Esophagus mucosa (tissue), 1 donor: ENCODE measurements around the gene PGAP6. TPM values are rescaled to one million over a fixed set of nuclear protein-coding genes. Genes with fewer than 3 reads are reported as not detected.
"Not testable (repeated sequence)": the region's sequence is repeated elsewhere in the genome, so short reads cannot be mapped to it uniquely, and the experiment has no call there.

Source experiments
- ATAC-seq: fragments of 200-7000 bp; cut with Tn5 transposase; one replicate; pipeline ENCODE4 v1.9.1; 2020
- total RNA-seq: library from RNA; stranded (reverse); gene quantifications from one replicate; pipeline ENCODE4 v1.2.4, GENCODE V29; 2023
- donor health status: DM: yes; HTN: yes; CAD: no.

The PGAP6 gene, protein sequence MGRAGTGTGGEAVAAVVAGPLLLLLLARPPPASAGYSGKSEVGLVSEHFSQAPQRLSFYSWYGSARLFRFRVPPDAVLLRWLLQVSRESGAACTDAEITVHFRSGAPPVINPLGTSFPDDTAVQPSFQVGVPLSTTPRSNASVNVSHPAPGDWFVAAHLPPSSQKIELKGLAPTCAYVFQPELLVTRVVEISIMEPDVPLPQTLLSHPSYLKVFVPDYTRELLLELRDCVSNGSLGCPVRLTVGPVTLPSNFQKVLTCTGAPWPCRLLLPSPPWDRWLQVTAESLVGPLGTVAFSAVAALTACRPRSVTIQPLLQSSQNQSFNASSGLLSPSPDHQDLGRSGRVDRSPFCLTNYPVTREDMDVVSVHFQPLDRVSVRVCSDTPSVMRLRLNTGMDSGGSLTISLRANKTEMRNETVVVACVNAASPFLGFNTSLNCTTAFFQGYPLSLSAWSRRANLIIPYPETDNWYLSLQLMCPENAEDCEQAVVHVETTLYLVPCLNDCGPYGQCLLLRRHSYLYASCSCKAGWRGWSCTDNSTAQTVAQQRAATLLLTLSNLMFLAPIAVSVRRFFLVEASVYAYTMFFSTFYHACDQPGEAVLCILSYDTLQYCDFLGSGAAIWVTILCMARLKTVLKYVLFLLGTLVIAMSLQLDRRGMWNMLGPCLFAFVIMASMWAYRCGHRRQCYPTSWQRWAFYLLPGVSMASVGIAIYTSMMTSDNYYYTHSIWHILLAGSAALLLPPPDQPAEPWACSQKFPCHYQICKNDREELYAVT
- total RNA-seq = 14.5 TPM

DNA sequence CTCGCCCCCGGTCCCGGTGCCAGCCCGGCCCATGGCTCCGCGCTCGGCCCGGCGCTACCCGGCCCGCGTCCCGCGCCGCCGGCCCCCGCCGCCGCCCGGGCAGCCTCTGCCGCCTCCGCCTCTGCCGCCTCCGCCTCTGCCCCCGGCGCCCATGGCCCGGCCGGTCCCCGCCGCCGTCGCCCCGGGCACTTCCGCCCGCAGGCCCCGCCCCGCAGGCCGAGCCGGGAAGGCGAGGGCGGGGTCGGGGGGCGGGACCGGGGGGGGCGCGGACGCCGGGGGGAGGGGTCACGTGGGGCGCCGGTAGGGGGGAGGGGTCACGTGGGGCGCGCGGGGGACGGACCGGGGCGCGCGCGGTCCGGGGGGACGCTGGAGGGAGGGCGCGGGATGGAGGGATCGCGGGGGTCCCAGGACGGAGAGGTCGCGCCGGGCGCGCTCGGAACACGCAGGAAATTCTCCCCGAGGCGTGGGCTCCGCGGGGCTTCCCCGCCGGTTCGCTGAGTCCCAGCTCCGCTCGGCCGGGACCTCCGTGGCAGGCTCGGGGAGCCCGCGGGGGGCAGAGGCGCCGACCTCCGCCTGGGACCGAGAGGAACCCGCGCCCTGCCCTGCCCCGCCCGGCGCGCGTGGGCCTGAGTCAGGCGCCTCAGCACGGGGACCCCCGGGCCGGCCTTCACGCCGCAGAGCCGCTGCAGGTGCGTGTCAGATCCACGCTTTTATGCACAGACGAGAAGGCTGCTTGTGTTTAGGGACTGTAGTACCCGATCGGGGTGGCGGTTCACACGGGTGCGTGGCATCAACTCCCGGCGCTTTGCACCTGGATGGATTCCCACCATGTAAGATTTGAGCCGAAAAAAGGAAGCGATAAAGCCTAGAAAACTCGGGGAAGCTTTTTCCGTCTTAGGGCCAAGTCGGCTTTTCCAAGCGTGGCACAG lies at the start of gene PGAP6:
TSS of gene PGAP6 (minus strand) at position 190 of the 929 bp plus-strand sequence. CDS start at position 33, 157 bp downstream.
- ATAC-seq = peak; percentile 55

DNA sequence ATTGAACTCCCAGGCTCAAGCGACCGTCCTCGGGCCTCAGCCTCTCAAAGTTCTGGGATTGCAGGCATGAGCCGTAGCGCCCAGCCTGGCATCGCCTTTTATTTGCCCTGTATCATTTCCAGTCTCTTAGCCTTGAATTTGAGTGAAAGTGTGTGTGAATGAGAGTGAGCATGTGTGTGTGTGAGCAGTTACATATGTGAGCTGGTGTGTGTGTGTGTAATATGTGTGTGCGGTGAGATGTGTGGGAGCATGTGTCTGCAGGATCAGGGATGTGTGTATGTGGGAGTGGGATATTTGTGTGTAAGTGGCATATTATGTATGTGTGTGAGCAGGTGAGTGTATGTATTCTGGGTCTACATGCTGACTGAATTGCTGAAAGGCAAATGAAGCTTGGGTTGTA lies 49.1 kb upstream of the PGAP6 start:
- ATAC-seq = no peak

DNA sequence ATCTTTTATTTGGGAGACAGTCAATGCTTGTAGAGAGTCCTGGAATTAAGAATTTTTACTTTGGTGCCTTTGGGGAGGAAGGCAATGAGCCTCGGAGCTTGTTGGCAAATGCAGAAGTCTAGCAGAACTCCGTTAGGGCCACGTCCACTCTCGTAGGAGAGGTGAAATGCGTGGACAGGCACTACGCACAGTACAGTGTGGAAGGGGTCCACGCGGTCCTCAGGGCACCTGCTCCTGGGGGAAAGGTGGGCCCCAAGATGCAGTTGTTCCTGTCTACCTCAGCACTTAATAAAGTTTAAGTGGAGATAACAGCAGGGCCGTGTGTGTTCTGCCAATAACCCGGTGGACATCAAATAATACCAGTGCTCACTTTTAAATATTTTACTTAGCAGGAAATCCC lies 45.5 kb upstream of the PGAP6 start:
- no peak for ATAC-seq

DNA sequence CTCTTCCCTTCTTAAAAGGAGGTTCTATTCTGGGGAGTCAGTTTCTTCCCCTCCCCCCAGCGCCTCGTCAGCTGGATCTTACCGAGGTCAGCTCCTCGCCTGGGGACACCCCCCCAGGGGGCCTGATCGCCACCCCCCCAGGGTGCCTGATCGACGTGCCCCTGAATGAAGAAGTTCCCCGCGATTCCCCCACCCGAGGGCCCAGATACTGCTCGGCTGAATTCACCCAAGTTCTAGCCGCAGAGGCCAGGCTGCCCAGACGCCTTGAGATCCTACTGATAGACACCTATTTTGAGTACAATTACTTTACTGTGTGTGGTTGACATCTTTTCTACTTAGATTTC lies 45.1 kb upstream of the PGAP6 start:
- no peak for ATAC-seq

DNA sequence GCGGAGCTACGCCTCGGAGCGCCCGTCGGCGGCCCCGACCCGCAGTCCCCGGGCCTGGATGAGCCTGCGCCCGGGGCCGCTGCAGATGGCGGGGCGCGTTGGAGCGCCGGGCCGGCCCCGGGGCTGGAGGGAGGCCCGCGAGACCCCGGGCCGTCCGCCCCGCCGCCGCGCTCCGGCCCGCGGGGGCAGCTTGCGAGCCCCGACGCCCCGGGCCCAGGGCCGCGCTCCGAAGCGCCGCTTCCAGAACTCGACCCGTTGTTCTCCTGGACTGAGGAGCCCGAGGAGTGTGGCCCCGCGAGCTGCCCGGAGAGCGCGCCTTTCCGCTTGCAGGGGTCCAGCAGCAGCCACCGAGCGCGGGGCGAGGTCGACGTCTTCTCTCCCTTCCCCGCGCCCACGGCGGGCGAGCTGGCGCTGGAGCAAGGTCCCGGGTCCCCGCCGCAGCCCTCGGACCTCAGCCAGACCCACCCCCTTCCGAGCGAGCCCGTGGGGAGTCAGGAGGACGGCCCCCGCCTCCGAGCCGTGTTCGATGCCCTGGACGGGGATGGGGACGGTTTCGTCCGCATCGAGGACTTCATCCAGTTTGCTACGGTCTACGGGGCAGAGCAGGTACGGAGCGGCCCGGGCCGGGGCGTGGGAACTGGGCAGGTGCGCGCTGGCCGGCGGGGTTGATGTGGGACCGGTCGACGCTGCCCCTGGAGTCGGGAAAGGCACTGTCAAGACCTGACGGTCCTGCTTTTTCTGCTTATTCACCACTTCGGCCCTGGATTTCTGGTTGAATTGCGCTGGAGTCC lies 44.5 kb upstream of the PGAP6 start:
- ATAC-seq = no peak

DNA sequence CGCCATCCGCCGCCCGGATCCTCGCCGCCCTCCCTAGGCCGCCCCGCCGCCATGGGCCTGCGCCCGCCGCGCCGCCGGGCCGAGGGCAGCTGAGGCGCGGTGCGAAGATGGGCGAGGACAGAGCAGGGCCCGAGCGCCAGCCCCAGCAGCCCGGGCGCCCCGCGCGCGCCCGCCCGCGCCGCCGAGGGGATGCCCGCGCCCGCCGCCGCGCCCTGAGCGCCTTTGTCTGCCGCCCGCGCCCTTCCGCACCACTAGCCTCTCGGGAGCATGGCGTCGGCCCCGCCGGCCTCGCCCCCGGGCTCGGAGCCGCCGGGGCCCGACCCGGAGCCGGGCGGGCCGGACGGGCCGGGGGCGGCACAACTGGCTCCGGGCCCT lies 43.9 kb upstream of the PGAP6 start:
- peak; percentile 20 for ATAC-seq

DNA sequence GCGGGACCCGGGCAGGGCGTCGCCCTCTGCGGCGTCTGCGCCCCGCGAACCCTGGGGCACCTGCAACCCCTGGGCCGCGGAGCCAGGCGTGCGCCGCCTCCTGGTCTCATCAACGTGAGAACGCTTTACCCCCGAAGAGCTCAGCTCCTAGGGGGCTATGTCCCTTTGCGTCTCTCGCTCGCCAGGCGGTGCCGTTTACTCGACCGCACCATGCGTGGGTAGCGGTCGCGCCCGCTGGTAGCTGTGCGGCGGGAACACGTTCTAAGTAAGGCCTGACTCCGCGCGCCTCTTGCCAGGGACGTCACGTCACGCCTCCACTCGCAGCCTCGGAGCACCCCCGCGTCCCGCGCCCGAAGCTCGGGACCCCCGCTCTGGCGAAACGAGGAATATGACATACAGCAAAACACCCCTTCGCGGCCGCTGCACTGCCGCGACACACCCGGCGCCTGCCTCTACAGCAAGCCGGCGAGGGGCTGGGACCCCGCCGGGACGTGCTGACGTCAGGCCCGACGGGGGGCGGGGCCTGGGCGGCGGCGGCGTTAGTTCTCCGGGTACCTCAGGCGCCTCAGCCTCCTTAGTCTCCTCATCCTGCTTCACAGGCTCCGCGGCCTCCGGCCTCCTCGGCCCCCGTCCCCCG lies 43.4 kb upstream of the PGAP6 start, which contains the start of gene RAB11FIP3:
TSS of gene RAB11FIP3 (plus strand) at position 568 of the 637 bp plus-strand sequence. CDS start 358 bp downstream, outside the sequence.
- ATAC-seq = peak; percentile 77

DNA sequence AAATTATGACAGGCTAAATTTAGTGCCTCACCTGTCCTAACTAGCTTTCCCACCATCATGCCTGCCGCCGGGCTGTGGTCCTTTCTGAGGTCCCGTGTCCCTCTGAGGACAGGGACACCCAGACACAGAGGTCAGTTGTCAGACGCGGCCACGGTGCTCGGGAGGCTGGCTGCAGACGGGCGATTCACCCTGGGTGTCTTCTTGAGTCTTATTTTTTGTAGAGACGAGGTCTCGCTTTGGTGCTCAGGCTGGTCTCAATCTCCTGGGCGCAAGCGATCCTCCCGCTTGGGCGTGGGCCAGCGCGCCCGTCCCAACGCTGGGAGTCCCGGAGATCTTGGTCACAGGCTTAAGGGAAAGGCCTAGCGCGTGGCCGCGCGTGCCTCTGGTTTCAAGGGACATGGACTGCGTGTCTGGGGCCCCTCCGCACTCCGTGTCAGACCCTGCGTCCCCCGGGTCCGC lies 42.9 kb upstream of the PGAP6 start:
- peak; percentile 40 for ATAC-seq

DNA sequence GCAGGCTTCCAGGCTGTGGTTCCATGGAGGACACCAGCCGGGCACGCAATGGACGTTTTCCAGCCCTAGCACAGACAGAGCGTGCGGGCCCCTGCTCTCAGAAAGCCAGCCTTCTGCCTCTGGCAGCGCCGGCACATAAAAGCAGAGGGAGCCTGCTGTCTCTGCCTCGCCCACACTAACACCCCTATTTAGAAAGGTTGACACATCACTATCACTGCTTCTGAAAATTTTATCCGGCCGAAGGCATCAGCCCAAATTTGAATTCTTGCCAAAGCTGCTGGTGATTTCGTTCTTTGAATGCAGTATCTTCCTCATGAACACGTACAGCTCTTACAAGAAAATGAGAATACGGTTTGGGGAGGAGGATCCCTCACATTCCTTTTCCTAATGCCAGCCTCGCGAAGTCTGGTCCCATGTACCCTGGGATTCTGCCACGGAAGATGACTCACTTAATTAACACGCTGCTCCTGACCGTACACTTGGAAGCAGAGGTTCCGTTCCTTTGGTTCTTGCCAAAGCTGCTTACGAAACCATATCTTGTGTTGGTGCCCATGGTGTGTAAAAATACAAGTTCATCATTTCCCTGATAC lies 42.4 kb upstream of the PGAP6 start:
- ATAC-seq = peak; percentile 77

DNA sequence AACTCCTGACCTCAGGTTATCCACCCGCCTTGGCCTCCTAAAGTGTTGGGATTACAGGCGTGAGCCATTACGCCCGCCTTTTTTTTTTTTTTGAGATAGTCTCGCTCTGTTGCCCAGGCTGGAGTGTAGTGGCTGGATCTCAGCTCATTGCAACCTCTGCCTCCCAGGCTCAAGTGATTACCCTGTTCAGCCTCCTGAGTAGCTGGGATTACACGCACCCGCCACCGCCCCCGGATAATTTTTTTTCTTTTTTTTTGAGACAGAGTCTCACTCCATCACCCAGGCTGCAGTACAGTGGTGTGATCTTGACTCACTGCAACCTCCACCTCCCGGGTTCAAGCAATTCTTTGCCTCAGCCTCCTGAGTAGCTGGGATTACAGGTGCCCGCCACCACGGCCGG lies 40.4 kb upstream of the PGAP6 start:
- ATAC-seq = not testable (repeated sequence)

DNA sequence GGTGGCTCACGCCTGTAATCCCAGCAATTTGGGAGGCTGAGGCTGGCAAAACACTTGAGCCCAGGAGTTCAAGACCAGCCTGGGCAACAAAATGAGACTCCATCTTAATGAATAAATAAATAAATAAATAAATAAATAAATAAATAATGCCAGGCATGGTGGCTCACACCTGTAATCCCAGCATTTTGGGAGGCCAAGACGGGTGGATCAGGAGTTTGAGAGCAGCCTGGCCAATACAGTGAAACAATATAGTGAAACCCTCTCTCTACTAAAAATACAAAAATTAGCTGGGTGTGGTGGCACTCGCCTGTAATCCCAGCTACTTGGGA lies 33.4 kb upstream of the PGAP6 start:
- ATAC-seq = not testable (repeated sequence)

DNA sequence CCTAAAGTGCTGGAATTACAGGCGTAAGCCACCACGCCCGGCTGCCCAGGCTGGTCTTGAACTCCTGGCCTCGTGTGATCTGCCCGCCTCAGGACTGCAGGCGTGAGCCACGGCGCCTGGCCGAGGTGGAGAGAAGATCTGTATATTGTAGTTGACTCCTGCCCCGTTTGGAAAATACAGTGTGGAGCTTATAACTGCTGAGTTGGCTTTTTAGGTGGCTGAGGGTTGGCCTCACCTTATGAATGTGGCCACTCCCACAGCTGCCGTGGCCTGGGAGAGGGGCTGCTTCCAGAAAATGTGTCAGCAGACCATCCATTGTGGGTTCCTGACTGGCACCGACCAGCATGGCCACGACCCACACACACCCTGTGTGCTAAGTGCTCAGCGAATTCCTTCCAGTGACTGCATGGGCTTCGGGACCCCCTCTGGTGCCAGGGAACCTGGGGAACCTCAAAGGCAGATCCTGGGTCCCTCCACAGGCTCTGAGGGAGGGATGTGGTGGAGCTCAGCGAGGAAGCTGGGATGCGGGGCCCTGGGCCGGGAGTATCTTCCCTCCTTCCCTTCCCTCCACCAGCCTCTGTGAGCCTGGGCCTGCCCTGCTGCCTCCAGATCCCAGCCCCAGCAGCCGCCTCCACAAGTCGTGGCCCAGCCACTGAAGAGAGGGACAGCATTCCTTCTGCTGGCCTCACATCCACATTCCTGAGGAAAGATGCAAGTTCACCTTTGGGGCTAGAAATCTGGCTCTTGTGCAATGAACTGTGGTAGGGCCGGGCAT lies 32.8 kb upstream of the PGAP6 start:
- ATAC-seq = peak; percentile 14

DNA sequence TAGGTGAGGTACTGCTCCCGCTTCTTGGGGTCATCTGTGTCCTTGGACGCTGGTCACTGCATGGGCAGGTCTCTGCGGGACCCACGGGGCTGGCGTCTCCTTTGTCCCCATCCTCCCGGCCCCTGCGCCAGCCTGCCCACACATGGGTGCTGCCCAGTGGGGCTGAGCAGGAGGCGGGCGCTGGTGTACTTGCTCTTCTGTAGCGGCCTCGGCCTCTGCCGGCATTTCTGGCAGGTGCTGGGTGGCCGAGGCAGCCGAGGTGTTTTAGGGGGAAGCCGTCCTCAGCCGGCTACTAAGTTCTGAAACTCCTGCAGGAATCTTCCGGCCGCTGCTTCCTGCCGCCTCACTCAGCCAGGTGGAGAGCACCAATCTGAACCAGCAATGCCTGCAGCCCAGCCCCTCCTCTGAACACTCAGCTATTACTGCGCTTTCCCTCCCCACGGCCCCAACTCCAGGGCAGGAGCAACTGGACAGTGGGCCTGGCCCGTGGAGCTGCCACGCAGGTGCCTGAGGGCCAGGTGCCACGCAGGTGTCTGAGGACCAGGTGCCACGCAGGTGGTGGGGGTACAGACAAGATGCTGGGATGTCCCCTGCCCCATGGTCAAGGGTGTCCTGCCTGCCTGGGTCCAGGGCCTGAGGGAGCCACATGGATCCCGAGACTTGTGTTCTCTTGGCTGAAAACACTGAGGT lies 29.9 kb upstream of the PGAP6 start:
- ATAC-seq = peak; percentile 20

DNA sequence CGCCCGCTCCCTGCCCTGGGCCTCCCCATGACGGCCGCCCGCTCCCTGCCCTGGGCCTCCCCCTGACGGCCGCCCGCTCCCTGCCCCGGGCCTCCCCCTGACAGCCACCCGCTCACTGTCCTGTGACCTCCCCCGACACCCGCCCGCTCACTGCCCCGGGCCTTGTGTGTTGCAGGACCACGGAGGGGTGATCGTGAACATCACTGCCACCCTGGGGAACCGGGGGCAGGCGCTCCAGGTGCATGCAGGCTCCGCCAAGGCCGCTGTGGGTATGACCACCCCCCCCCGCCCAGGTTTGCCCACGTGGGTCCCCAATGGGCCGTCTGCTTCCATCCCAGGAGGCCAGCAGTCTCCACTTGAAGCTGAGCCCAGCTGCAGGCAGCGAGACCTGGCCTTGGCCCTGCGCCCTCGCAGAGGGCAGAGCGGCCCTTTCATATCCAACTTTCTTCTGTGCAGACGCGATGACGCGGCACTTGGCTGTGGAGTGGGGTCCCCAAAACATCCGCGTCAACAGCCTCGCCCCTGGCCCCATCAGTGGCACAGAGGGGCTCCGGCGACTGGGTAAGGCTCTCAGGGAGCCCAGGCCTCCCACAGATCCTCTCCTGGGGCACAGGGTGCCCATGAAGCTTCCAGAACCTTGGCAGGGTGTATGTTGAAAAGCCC lies 28.9 kb upstream of the PGAP6 start:
- ATAC-seq = peak; percentile 21

DNA sequence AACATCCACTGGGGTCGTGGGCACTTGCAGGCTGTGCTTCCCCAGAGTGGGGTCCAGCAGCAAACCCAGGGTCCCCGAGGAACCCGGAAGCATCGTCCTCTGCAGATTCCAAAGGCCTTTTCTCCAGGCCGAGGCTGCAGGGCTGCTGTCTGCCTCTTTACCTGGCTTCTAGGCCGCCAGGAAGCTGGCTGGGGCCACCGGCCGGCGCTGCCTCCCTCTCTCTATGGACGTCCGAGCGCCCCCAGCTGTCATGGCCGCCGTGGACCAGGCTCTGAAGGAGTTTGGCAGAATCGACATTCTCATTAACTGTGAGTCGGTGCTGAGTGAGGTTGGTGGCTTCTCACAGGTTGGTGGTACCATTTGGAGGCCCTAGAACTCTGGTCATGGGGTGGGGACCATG lies 25.5 kb upstream of the PGAP6 start:
- no peak for ATAC-seq

DNA sequence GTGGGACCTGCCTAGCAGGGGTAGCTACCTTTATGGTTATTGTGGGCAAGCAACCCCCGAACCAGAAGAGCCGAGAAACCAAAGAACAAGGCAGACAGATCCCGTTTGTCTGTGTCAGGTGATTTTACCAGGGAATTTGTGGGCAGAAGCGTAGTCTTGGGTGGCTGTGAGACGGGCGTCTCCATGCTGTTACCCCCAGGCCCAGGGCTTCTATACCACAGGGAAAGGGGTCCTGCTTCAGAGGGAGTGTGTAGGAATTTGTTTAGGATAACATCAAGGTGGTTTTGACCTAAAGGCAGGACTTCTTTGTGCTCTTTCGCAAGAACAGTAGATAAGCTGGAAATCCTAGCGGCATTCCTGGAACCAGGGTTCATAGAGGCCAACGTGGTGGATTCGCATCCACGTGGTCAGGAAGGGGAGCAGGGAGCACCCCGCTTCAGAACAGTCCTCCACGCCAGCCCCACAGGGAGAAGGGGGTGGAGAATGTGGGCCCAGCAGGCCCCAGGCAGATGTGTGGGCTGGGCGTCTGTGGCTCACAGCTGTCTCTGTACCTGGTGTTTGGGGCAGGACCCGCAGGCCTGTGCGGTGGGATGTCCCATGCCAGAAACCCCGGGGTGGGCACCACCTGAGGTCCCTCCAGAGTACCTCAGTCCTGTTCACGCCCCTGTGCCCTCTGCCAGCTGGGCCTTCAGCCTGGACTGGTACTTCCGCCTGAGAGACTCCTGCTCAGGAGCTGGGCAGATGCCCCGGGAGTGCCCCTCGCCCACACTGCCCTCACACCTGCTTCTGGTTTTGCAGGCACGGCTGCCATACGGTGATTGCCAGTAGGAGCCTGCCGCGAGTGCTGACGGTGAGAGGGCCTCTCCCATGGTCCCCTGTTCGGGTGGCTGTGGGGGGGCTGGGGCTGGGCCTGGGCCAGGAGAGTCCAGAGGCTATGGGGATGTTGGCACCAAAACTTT lies 24.0 kb upstream of the PGAP6 start:
- no peak for ATAC-seq

DNA sequence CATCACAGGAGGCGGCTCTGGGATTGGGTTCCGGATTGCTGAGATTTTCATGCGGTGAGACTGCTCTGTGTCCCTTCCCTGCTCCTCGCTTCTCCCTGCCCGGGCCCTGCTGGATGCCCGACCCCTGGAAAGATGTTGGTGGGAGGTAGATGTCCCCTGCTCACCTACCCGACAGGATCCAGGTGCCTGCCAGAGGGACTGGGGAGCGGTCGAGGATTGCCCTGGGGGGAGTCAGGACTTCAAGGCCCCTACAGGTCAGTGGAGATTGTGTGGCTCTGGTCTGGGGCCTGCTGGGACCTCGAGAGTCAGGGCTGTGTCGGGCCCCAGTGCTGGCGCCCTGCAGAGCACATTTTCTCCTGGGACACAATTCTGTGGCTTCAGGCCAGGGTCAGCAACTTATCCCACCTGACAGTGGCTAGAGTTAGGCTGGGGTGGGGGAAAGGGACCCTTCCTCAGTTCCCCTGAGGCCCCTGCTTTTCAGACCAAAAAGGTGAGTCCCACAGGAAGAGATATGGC lies 23.3 kb upstream of the PGAP6 start:
- ATAC-seq = no peak
